GM18868 (cell line): ENCODE data around the gene CYBA.

Source experiments
- ATAC-seq: cut with Tn5 transposase; IDR thresholded peaks from one replicate; pipeline ENCODE4 v1.9.1; 2021; ENCODE audit warnings: mild to moderate bottlenecking, moderate library complexity; ENCODE audit not compliant: unreplicated experiment

The CYBA gene

DNA sequence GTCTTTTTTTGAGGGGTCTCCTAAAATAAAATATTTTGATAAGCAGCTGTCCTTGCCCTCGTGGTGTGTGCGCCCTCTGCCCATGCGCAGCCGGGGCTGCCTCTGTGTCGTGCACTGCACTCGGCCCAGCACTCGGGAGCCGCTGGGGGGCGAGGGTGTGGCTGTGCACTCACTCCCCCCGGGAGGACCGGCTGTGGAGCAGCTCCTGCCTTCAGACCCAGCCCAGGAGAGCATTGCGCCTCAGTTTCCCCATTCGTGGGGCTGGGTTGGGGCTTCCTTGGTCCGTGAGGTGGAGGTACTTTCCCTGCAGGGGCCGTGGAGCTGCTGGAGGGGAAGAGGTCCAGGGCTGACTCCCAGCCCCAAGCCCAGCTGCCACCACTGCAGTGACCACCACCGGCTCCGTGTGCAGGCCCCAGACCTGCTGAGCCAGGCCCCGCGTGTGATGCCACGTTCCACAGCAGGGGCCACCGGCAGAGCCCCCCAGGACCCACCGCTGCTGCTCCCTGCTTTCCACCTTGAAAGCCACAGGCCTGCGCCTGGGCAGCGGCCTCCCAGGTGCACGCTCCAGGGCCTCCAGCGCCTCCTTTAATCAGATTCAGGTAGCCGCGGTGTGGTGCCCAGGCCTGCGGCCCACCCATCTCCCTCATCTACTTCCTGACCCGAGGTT, 18.8 kb downstream of the CYBA start:
- ATAC-seq = no peak

DNA sequence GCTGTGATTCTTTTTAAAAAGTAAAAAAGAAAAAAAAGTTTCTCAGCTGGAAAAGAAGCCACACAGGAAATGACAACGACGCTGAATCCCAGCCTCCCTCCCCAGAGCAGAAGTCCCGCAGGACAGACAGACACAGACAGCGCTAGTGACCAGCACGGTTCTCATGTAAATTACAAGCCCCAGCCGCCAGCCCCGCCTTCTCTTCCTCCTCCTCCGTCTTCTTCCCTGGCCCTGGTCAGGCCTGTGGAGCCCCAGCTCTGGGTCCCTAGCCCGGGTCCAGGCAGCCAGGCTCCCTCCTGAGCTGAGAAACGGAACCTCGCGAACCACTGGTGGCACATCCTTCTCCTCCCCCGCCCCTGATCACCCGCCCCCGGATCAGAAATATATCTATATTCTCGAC, 19.5 kb downstream of the CYBA start:
- ATAC-seq = no peak

DNA sequence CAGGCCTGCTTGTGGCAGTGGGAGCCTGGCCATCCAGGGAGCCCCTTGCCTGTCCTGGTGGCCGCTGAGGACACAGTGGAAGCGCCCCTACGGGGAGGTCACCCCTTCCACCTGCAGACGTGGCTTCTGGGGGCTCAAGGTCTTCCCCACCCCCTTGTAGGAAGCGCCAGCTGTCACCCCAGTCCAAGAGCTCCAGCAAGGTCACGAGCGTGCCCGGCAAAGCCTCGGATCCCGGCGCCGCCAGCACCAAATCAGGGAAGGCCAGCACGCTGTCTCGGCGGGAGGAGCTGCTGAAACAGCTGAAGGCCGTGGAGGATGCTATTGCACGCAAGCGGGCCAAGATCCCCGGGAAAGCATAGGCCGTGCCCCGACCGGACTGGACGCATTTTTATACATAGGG, 19.9 kb downstream of the CYBA start:
- no peak for ATAC-seq

DNA sequence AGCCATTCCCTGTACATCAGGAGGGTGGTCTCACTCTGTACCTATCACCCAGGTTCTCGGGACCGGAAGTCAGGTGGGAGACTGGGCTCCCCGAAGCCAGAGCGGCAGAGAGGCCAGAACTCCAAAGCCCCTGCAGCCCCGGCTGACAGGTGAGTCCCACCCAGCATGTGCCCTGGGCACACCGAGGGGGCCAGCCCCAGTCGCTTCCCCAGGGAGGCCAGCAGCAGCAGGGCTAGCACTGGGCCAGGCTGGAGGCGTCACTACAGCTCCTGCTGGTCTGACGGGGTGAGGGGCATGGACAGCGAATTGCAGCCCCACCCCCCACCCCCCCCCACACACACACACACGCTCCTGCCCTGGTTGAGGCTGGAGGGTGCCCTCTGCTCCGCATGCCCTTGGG, 20.4 kb downstream of the CYBA start:
- no peak for ATAC-seq

DNA sequence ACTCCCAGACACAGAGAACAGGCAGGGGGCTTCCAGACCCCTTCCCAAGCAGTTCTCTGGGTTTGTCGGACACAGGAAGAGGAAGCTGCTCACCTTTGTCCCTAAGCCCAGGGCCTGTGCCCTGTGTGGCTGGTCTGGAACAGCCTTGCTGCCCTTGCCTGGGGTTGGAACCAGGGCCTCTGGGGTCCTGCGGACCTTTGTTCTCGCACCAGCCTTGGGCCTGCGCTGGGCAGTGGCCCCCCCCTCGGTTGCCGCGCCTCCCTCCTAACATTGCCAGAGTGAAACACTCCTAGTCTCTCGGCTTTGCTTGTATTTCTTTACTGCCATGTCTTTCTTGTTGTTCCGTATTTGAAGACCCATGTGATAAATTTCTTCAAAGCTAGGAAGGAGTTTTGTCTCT, 21.0 kb downstream of the CYBA start:
- no peak for ATAC-seq

DNA sequence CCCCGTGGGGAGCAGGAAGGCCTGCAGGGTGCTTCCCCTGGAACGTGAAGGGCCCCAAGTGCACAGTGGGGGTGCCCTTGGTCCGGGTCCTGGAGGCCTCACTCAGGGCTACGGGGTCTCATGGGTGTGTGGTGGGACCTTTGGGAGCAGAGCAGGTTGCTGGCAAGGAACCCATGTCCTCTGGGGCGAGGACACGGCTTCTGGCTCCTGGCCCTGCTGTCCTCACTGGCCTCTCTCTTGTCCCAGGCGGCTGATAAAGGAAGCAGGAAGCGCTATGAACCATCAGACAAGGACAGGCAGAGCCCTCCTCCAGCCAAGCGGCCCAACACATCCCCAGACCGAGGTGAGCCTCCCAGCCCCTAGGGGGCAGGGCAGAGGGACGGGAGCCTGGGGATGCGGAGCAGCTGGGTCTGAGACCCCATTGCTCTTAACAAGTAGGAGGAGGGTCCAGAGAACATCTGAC, 22.3 kb downstream of the CYBA start:
- ATAC-seq = no peak

DNA sequence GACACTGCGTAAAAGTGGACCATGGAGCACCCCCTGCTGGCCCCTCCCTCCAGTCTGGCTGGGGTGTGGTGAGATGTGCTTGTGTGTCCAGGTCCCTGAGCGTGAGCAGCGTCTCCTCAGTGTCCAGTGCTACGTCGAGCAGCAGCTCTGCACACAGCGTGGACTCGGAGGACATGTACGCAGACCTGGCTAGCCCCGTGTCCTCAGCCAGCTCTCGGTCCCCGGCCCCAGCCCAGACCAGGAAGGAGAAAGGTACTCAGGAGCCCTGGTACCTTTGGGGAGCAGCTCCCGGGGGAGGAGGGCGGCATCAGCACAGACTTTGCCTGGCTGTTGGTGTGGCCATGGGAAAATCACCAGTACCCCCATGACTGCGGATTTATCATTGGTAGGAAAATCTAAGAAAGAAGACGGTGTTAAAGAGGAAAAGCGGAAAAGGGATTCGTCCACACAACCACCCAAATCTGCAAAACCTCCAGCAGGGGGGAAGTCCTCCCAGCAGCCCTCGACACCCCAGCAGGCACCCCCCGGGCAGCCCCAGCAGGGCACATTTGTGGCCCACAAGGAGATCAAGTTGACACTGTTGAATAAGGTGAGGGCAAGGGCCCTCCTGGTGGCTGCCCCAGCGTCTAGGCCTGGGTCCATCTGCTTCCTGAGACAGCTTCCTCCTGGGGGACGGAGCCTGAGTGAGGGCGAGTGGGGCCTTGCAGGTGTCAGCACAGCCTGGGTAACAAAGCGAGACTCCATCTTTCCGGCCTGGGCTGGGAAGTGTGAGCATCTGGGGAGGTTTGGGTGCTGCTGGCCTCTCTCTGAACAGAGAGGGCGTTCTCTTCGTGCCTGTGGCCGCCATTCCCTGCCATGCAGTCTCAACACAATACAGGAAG, 23.1 kb downstream of the CYBA start:
- ATAC-seq = no peak

DNA sequence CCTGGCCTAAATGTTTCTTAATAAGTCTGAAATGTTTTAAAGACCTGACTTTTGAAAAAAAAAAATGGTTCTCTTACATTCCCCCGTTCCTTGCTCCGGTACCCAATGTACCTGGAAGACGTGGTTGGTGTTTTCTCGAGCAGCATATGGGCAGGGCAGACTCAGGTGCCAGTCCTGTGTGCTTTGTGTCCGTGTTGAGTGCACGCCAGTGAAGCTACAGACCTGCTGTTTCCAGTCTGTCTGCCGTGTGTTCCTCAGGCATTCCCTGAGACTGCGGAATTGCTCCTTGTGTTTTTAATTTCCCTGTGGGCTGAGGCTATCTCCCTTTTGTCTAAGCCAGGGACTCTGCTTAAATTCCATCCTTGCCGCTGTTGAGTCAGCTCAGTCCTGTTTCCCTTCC, 24.2 kb downstream of the CYBA start:
- no peak for ATAC-seq

DNA sequence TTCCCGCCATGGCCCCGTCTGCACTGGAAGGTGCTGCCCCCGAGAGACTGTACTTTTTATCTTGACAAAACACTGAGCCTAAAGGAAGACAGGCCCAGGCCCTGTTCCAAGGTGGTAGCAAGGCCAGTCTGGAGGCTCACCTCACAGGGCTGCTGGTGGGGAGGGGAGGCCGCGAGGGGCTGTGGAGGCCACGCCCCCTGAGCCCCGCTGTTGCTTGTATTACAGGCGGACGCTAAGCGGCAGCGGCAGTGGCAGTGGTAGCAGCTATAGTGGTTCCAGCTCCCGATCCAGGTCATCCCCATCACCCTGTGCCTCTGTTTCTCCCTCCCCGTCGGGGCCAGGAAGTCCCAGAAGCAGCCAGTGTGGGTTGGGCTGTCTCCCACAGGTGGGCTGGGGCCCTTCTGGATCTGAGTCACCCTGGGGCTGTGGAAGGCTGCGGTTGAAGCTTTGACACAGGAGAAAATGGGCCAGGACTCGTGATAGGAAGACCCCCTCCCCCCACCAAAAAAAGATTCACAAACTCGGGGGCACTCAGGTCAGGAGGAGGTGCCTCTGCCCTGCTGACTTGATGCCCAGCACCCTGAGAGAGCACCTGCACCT, 25.8 kb downstream of the CYBA start:
- no peak for ATAC-seq

DNA sequence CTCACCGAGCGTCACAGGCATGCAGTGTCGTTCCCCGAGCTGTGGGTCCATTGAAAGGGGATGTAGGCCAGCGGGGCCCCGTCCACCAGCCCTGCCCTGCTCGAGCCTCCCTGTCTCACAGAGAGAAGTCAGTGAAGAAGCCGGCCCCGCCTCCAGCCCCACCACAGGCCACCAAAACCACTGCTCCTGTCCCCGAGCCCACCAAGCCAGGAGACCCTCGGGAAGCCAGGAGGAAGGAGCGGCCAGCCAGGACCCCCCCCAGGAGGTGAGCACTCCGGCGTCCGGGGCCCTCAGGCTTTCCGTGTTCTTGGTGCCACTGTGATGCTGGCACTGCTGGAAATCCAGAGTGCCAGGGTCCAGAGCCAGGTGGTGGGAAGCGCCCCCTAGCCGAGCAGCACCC, 26.4 kb downstream of the CYBA start:
- ATAC-seq = no peak

DNA sequence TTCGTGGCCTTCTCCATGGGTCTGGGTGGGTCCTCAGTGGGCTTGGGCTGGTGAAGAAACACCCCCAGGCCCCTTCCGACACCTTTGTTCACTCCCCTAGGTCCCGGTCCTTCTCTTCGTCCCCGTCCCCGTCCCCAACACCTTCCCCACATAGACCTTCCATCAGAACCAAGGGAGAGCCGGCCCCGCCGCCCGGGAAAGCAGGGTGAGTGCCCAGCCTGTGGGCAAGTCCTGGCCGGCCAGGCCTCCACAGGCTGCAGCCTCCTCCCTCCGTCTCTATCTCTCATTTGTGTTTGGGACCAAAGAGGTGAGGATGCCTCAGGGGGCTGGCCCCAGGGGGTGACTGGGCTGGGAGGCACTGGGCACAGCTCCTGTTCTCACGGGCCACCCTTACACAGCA, 27.0 kb downstream of the CYBA start:
- no peak for ATAC-seq

DNA sequence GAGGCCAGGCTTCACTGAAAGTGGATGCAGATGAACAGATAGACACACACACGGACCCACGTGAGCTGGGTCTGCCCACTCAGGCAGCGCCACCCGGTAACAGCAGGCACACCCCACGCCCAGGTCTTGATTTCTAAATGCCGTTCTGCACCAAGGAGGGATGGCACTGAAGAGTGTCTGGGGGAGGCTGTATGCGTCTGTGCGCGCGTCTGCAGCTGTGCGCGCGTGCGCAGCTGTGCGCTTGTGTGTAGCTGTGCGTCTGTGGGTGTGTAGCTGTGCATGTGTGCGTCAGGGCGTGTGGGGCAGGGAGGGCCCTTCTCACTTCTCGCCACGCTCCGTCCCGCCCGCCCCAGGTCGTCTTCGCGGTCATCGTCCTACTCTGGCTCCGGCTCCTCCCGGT, 28.0 kb downstream of the CYBA start:
- no peak for ATAC-seq

DNA sequence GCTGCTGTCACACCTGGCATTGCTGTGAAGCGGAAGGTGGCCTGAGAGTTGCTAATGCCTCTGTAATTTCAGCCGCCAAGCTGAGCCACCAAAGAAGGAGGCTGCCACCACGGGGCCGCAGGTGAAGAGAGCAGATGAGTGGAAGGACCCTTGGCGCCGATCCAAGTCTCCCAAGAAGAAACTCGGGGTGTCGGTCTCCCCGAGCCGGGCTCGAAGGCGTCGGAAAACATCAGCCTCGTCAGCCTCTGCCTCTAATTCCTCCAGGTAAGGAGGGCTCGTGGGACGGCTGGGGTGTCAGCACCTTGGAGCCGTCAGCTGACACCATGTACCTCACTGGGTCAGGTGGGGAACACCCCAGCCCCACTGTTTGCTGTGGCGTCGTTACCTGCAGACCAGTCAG, 28.7 kb downstream of the CYBA start:
- no peak for ATAC-seq

DNA sequence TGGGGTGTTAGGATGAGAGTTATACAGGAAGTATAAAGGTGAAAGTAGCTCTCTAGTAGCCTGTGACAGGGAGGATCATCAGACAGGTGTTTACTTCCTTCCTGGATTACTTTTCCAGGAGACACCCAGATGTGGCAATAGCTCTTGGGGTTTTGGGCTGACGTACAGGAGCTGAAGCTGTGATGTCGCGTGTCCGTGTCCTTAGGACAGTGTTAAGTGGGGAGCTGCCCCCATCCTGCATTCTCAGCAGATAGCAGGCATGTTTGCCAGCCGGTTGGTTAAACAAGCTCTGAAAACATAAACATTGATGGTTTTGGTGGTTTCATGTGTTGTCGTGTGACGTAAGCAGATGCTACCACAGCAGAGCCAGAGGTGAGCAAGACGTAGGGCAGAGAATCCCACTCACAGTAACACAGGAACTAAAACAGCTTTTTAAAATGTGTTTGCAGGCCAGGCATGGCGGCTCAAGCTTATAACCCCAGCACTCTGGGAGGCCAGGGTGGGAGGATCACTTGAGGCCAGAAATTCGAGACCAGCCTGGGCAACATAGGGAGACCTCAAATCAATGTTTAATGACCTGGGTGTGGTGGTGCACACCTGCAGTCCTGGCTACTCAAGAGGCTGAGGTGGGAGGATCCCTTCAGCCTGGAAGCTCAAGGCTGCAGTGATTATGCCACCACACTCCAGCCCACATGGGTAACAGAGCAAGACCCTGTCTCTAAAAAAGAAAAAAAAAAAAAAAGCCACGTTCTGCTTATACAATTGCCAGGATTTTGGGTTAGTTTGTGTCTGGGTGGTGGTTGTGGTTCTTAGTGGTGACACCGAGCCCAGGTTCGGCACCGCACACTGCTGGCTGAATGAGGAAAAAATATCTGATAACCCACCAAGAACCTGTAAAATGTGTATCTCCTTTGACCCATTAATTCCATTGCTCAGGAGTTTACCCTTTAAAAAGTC, 30.7 kb downstream of the CYBA start:
- no peak for ATAC-seq

DNA sequence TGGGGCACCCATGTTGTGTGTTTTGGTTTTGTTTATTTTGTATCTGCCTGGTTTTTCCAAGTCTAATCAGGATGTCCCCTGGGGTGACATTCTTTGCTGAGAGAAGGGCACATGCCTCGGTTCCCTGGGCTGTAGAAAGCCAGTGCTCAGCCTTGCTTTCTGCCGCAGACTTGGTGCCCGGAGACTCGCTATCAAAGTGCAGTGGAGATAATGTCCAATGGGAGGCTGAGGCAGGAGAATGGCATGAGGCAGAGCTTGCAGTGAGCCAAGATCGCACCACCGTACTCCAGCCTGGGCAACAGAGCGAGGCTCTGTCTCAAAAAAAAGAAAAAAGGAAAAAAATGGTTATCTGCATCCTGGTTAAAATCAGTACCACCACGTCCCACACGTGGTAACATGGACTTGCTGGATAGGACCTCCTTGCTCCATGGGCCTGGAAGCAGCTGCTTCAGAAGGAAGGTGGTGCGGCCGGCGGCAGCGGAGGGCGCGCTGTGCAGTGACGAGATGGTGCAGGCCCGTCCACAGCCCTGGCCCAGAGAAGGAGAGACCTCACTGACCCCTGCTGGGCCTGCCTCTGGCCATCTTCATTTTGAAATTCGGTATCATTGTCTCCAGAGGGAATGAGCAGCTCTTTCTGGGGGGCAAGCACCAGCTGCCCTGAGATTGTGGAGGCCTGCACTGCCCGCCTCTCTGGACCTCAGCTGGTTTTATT, 31.7 kb downstream of the CYBA start:
- no peak for ATAC-seq

DNA sequence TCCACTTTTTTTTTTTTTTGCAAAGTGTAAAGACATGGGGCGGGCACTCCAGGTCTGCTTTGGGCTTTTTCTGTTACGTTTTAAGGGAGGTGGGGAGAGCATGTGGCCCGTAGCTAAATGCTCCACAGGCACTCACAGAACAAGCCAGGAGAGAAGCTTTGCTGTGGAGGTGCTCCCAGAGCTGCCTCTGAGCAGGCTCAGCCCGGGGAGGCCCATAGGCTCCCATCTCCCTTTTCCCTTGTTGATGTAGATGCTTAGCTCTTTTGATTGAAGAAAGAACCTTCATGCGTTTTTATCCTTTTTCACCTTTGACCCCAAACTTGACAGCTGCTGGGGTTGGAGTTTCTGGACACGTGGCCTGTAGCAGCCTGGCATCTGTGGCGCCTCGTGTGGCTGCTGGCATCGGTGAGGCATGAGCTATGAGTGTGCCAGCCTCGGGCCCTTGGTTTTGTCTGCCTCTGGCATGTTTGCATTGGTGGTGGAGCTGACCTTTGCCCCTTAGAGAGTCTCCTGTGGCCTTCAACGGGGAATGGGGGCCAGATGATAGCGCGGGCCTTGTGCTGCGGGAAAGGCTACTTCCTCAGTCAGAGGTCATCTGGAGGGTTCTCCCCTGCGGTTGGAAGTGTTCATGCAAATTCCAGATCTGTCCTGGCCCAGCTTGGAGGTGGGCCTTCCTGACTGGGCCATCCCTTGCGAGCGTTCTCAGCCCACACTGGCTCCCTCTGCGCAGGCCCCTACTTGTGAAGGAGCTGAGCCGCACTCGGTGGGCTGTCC, 32.5 kb downstream of the CYBA start:
- no peak for ATAC-seq

DNA sequence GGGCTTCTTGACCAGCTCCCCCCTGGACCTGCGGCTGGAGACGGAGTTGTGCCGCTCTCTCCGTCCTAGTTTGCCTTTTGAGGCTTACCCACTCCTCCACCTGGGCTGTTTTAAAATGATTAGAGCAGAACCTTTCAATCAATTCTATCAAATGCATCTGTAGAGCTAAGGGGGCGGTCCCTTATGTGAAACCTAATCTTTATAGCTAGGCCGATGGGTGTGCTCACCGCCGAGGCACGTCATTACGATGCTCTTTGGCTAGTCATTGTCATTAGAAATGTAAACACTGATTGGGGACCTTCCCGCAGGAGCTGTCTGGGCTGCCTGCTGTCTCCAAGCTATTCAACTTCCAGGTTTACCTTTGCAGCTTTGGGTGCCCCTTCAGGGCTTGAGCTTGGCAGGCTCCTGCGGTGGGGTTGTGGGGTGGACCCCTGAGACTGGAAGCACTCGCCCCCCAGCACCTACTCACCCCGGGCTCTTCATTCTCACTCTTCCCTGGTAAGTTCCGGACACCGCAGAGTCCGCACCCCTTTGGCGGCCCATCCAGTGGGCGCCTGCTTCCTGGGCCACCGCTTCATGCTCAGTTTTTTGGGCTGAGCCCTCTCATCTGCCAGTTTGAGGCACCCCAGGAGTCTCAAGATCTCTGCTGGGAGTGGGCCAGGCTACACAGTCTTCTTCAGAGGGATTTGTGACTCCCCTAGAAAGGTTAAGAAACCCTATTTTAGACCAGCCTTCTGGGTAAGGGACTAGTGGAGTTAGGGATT, 33.4 kb downstream of the CYBA start:
- no peak for ATAC-seq

DNA sequence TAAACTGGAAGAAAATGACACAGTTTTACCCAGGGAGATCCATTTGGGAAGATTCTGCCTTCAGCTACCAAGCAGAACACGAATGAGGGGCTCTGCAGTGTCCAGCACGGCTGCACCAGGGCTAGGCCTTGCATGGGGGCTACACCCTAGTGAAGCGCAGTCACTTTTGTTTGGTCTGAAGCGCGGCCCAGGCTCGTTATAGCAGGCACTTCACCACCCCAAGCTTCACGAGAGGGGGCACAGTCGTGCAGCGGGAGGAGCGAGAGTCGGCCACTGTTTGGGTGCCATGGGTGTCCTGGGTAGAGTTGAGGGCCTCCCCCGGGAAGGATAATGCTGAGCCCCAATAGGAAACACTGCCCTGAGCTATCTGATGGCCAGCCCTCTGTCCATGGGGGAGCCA, 34.1 kb downstream of the CYBA start:
- no peak for ATAC-seq

DNA sequence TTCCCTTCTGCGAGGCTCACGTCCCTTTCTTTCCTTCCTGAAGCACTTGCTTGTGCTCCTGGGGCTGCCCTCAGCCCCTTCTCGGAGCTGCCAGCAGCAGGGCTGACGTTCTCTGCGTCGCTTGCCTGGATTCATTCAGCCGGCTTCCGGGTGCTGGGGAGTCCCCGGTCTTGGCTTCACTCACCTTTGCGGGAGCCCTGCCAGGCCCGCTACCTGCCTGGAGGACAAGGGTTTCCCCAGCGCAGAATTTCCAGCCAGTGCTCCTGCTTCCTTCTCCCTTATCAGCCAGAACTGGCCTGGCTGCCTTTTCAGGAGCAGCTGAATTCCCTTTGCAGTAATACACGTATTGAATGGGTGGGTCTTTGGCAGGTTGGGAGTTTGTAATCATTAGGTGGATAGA, 34.5 kb downstream of the CYBA start:
- ATAC-seq = no peak
